Neutrophil (primary cell): ENCODE data around the gene CBLN2.

Source experiments
- H3K27ac ChIP-seq: fragments of 200-600 bp; sonication (generic); 2 replicates; pipeline ENCODE4 v1.5.1; 2016; ENCODE audit warnings: mild to moderate bottlenecking, moderate library complexity
- H3K27me3 ChIP-seq: fragments of 200-600 bp; sonication (generic); 2 replicates; pipeline ENCODE4 v1.6.0; 2016; ENCODE audit warnings: mild to moderate bottlenecking
- H3K36me3 ChIP-seq: fragments of 200-600 bp; sonication (generic); 2 replicates; pipeline ENCODE4 v1.5.1; 2017
- H3K4me1 ChIP-seq, 2 experiments: fragments of 200-600 bp in 1 of 2; sonication (generic) in 1 of 2; 1 replicate in 1 of 2; 2 replicates in 1 of 2; pipeline versions ENCODE4 v1.5.1 to v1.6.1; 2013 to 2016; ENCODE audit warnings: low read depth in 1 of 2, low read length in 1 of 2, mild to moderate bottlenecking in 1 of 2, moderate library complexity in 1 of 2; ENCODE audit not compliant: control insufficient read depth in 1 of 2, insufficient read depth in 1 of 2
- H3K4me3 ChIP-seq, 2 experiments: fragments of 200-600 bp in 1 of 2; sonication (generic) in 1 of 2; 1 replicate in 1 of 2; 2 replicates in 1 of 2; pipeline ENCODE4 v1.5.1; 2013 to 2016; ENCODE audit warnings: low read depth in 1 of 2, low read length in 1 of 2, mild to moderate bottlenecking in 1 of 2, moderate library complexity in 1 of 2
- H3K9me3 ChIP-seq: fragments of 200-600 bp; sonication (generic); 2 replicates; pipeline ENCODE4 v1.5.1; 2016
- CTCF ChIP-seq: fragments of 200-600 bp; sonication (generic); IDR thresholded peaks from 2 replicates; pipeline ENCODE4 v1.5.1; 2016; ENCODE audit warnings: antibody characterized with exemption

CBLN2 gene

GRCh38 chr18:72542342-72542741 is 1.8 kb downstream of the CBLN2 start:
- no peak overlapping the region for H3K27ac ChIP-seq
- peaks cover 97% of the 10 kb centered on the region for H3K27me3 ChIP-seq
- no peak overlapping the region for H3K4me3 ChIP-seq
- H3K36me3 ChIP-seq = no peaks in the 10 kb centered on the region
- no peaks in the 10 kb centered on the region for H3K9me3 ChIP-seq
- peaks cover 0 to 16% of the 10 kb centered on the region in 2 experiments for H3K4me1 ChIP-seq
- no peak for TF ChIP-seq CTCF

DNA sequence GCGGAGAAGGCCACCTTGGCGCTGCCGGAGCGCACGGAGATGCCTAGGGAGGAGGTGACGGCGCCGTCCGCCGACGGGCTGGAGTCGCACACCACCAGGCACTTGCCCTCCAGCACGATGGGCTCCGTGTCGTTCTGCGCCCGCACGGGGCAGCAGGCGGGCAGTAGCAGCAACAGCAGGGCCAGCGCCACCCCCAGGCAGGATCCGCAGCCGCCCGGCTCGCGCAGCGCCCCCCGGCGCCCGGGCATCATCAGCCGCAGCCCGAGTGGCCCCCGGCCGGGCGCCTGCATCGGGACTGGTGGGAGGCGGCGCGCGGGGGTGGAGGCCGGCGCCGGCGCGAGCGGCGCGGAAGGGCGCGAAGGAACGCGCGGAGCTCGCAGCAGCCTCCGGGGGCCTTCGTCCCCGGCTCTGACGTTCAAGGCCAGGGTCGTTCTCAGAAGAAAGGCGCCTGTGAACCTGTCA is 2.2 kb downstream of the CBLN2 start:
- TF ChIP-seq CTCF = no peak
- Histone ChIP-seq H3K36me3 (no peaks in the 10 kb centered on the region), H3K27ac (no peak overlapping the region), H3K27me3 (peaks cover 98% of the 10 kb centered on the region), H3K4me1 (peaks cover 0 to 16% of the 10 kb centered on the region in 2 experiments), H3K9me3 (no peaks in the 10 kb centered on the region), H3K4me3 (no peak overlapping the region)

GRCh38 chr18:72539901-72540300 is 4.2 kb downstream of the CBLN2 start:
- Histone ChIP-seq H3K4me1 (peaks cover 0 to 16% of the 10 kb centered on the region in 2 experiments), H3K27ac (no peak overlapping the region), H3K4me3 (no peak overlapping the region), H3K27me3 (peaks cover 94% of the 10 kb centered on the region), H3K9me3 (no peaks in the 10 kb centered on the region), H3K36me3 (no peaks in the 10 kb centered on the region)
- no peak for TF ChIP-seq CTCF

DNA sequence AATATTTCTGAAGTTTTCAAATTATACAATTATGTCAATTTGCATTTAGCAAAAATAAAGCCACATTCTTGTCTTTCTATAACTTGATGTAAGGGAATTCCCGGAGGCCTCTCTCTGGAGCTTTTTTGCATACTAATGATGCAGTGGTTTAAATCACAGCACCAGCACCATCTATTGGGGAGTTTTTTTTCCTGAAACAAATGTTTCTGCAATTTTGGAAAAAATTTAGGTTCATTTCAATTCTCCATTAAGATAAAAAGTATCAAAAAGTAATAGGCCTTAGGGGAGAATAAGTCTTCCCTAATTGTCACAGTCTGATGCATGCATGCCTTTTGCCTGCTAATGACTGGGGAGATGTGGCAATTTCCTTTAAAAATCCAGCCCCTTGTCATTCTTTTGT is 13.5 kb downstream of the CBLN2 start:
- Histone ChIP-seq H3K4me3 (no peak overlapping the region), H3K27me3 (peaks cover 11% of the 10 kb centered on the region), H3K36me3 (no peaks in the 10 kb centered on the region), H3K27ac (no peak overlapping the region), H3K4me1 (no peaks in the 10 kb centered on the region), H3K9me3 (no peaks in the 10 kb centered on the region)
- no peak for TF ChIP-seq CTCF

- Histone ChIP-seq H3K9me3 (no peaks in the 10 kb centered on the region), H3K36me3 (no peaks in the 10 kb centered on the region), H3K27ac (no peak overlapping the region), H3K27me3 (no peaks in the 10 kb centered on the region), H3K4me3 (no peak overlapping the region), H3K4me1 (no peaks in the 10 kb centered on the region)
- no peak for TF ChIP-seq CTCF
Observed at GRCh38 chr18:72504866-72505265, 39.3 kb downstream of the CBLN2 start.
